ENCODE results near the gene RGL4.
"Not testable (repeated sequence)": the region's sequence is repeated elsewhere in the genome, so short reads cannot be mapped to it uniquely, and the experiment has no call there.

The RGL4 gene

GRCh38 chr22:23673050-23673620 lies 17.7 kb upstream of the RGL4 start:
- Histone ChIP-seq H2AK5ac (ENCODE audit: low read length) (no peak overlapping the region), H2BK5ac (ENCODE audit: low read depth, low read length, poor library complexity) (no peak overlapping the region), H3K27me3 (ENCODE audit: insufficient read depth, low read length) (no peaks in the 10 kb centered on the region), H3K23ac (ENCODE audit: low read length) (no peak overlapping the region), H2BK120ac (ENCODE audit: insufficient read depth, low read length, poor library complexity) (no peak overlapping the region), H3K14ac (ENCODE audit: low read length) (no peak overlapping the region), H4K91ac (ENCODE audit: low read depth, low read length) (no peak overlapping the region), H3K4ac (ENCODE audit: low read depth, low read length) (no peak overlapping the region), H3K9ac (ENCODE audit: low read length) (no peak overlapping the region), H2AFZ (ENCODE audit: insufficient read depth, low read length, poor library complexity) (no peak overlapping the region), H4K8ac (ENCODE audit: low read depth, low read length) (no peak overlapping the region), H3K36me3 (ENCODE audit: control insufficient read depth in 1 of 2, insufficient read depth in 2 of 2, low read length in 2 of 2) (peaks cover 0 to 5% of the 10 kb centered on the region in 2 experiments), H3K4me3 (ENCODE audit: low read depth, low read length) (no peak overlapping the region), H3K4me2 (ENCODE audit: low read length) (no peak overlapping the region), H3K4me1 (ENCODE audit: control insufficient read depth in 1 of 2, insufficient read depth in 2 of 2, low read length in 2 of 2) (no peaks in the 10 kb centered on the region), H3K79me2 (ENCODE audit: control insufficient read depth, insufficient read depth, low read length, poor library complexity) (no peaks in the 10 kb centered on the region), H2BK12ac (ENCODE audit: low read length) (no peak overlapping the region), H3K79me1 (ENCODE audit: low read length) (no peaks in the 10 kb centered on the region), H3K9me3 (ENCODE audit: insufficient read depth, low read depth, low read length) (peaks cover 2% of the 10 kb centered on the region), H3K27ac (ENCODE audit: low read depth, low read length) (no peak overlapping the region), H4K12ac (ENCODE audit: low read depth, low read length) (no peak overlapping the region), H3K18ac (ENCODE audit: low read length) (no peak overlapping the region)
- no CpG with 5 or more reads among the region's 7 CpGs for WGBS (ENCODE audit: extremely low coverage, insufficient coverage, insufficient read length)
- no peak for DNase-seq

DNA sequence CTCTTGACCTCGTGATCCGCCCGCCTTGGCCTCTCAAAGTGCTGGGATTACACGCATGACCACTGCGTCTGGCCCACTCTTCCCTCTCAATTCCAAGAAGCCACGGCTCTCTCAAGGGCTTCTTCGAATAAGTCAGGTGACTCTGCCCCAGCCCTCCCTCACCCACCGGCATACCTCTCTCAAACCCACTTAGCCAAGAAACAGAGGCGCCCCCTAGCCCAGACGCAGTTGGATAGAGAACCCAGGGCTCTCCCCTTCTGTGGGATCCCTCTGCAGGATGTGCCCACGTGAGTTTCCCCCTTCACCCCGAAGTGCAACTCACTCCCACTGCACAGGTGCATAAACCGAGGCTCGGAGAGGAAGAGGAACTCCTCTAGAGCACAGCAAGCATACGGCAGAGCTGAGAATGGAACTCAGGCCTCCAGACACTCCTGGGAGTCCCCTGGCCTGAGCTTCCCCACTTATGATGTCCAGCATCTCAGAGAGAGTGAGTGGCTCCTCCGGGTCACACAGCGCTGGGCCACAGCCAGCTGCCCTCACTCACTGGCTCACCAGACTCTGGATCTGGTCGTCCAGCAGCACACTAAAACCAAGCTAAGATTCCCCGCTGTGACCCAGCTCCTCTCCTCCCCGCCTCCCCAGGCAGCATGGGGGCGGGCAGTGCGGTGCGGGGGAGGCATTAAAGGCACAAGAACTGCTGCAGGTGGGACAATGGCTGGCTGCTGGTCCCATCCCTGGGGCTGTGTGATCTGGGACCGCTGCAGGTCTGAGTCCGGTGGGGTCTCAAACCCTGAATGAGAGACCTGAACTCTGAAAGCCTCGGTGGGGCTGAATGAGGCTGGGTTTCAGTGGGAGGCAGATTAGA lies 16.8 kb upstream of the RGL4 start:
- no peaks in the 10 kb centered on the region for H3K27me3 ChIP-seq (ENCODE audit: insufficient read depth, low read length)
- H3K4ac ChIP-seq (ENCODE audit: low read depth, low read length): no peak overlapping the region
- H3K23ac ChIP-seq (ENCODE audit: low read length): no peak overlapping the region
- H3K18ac ChIP-seq (ENCODE audit: low read length): no peak overlapping the region
- no peak overlapping the region for H4K8ac ChIP-seq (ENCODE audit: low read depth, low read length)
- no peak overlapping the region for H3K9ac ChIP-seq (ENCODE audit: low read length)
- peaks cover 0 to 5% of the 10 kb centered on the region in 2 experiments for H3K36me3 ChIP-seq (ENCODE audit: control insufficient read depth in 1 of 2, insufficient read depth in 2 of 2, low read length in 2 of 2)
- no peak for DNase-seq
- H2BK5ac ChIP-seq (ENCODE audit: low read depth, low read length, poor library complexity): no peak overlapping the region
- H2BK120ac ChIP-seq (ENCODE audit: insufficient read depth, low read length, poor library complexity): no peak overlapping the region
- H3K14ac ChIP-seq (ENCODE audit: low read length): no peak overlapping the region
- no peaks in the 10 kb centered on the region for H3K79me2 ChIP-seq (ENCODE audit: control insufficient read depth, insufficient read depth, low read length, poor library complexity)
- H3K4me2 ChIP-seq (ENCODE audit: low read length): no peak overlapping the region
- H4K91ac ChIP-seq (ENCODE audit: low read depth, low read length): no peak overlapping the region
- H2BK12ac ChIP-seq (ENCODE audit: low read length): no peak overlapping the region
- no peak overlapping the region for H2AFZ ChIP-seq (ENCODE audit: insufficient read depth, low read length, poor library complexity)
- H3K27ac ChIP-seq (ENCODE audit: low read depth, low read length): no peak overlapping the region
- H3K4me3 ChIP-seq (ENCODE audit: low read depth, low read length): peak overlapping the region; percentile 23
- no CpG with 5 or more reads among the region's 26 CpGs for WGBS (ENCODE audit: extremely low coverage, insufficient coverage, insufficient read length)
- no peak overlapping the region for H2AK5ac ChIP-seq (ENCODE audit: low read length)
- H3K4me1 ChIP-seq (ENCODE audit: control insufficient read depth in 1 of 2, insufficient read depth in 2 of 2, low read length in 2 of 2): no peaks in the 10 kb centered on the region
- peaks cover 2% of the 10 kb centered on the region for H3K9me3 ChIP-seq (ENCODE audit: insufficient read depth, low read depth, low read length)
- no peak overlapping the region for H4K12ac ChIP-seq (ENCODE audit: low read depth, low read length)
- no peaks in the 10 kb centered on the region for H3K79me1 ChIP-seq (ENCODE audit: low read length)

GRCh38 chr22:23674886-23675501 lies 15.8 kb upstream of the RGL4 start:
- H3K79me2 ChIP-seq (ENCODE audit: control insufficient read depth, insufficient read depth, low read length, poor library complexity); H3K4me2 ChIP-seq (ENCODE audit: low read length); H4K12ac ChIP-seq (ENCODE audit: low read depth, low read length); H3K14ac ChIP-seq (ENCODE audit: low read length); H3K36me3 ChIP-seq (ENCODE audit: control insufficient read depth in 1 of 2, insufficient read depth in 2 of 2, low read length in 2 of 2); H3K27ac ChIP-seq (ENCODE audit: low read depth, low read length); H2AFZ ChIP-seq (ENCODE audit: insufficient read depth, low read length, poor library complexity); H3K4me3 ChIP-seq (ENCODE audit: low read depth, low read length); H3K9ac ChIP-seq (ENCODE audit: low read length); H3K79me1 ChIP-seq (ENCODE audit: low read length); H4K91ac ChIP-seq (ENCODE audit: low read depth, low read length); H3K4ac ChIP-seq (ENCODE audit: low read depth, low read length); H3K9me3 ChIP-seq (ENCODE audit: insufficient read depth, low read depth, low read length); H3K23ac ChIP-seq (ENCODE audit: low read length); H2BK12ac ChIP-seq (ENCODE audit: low read length); H2AK5ac ChIP-seq (ENCODE audit: low read length); H2BK5ac ChIP-seq (ENCODE audit: low read depth, low read length, poor library complexity); H3K4me1 ChIP-seq (ENCODE audit: control insufficient read depth in 1 of 2, insufficient read depth in 2 of 2, low read length in 2 of 2); H4K8ac ChIP-seq (ENCODE audit: low read depth, low read length); H3K27me3 ChIP-seq (ENCODE audit: insufficient read depth, low read length); DNase-seq; H2BK120ac ChIP-seq (ENCODE audit: insufficient read depth, low read length, poor library complexity); H3K18ac ChIP-seq (ENCODE audit: low read length): not testable (repeated sequence)
- no CpG with 5 or more reads among the region's 6 CpGs for WGBS (ENCODE audit: extremely low coverage, insufficient coverage, insufficient read length)

GRCh38 chr22:23675502-23676415 lies 15.1 kb upstream of the RGL4 start:
- no peak overlapping the region for H3K4me3 ChIP-seq (ENCODE audit: low read depth, low read length)
- H4K12ac ChIP-seq (ENCODE audit: low read depth, low read length): no peak overlapping the region
- H3K27ac ChIP-seq (ENCODE audit: low read depth, low read length): no peak overlapping the region
- peaks cover 2% of the 10 kb centered on the region for H3K9me3 ChIP-seq (ENCODE audit: insufficient read depth, low read depth, low read length)
- H2AK5ac ChIP-seq (ENCODE audit: low read length): no peak overlapping the region
- H3K4me1 ChIP-seq (ENCODE audit: control insufficient read depth in 1 of 2, insufficient read depth in 2 of 2, low read length in 2 of 2): no peaks in the 10 kb centered on the region
- no peak overlapping the region for H4K8ac ChIP-seq (ENCODE audit: low read depth, low read length)
- no peak overlapping the region for H3K14ac ChIP-seq (ENCODE audit: low read length)
- H3K23ac ChIP-seq (ENCODE audit: low read length): no peak overlapping the region
- H3K79me2 ChIP-seq (ENCODE audit: control insufficient read depth, insufficient read depth, low read length, poor library complexity): no peaks in the 10 kb centered on the region
- no peak overlapping the region for H2BK12ac ChIP-seq (ENCODE audit: low read length)
- no CpG with 5 or more reads among the region's 17 CpGs for WGBS (ENCODE audit: extremely low coverage, insufficient coverage, insufficient read length)
- no peak overlapping the region for H3K18ac ChIP-seq (ENCODE audit: low read length)
- no peaks in the 10 kb centered on the region for H3K79me1 ChIP-seq (ENCODE audit: low read length)
- no peak overlapping the region for H3K4me2 ChIP-seq (ENCODE audit: low read length)
- peak; percentile 52 to 81 for DNase-seq
- no peak overlapping the region for H2BK5ac ChIP-seq (ENCODE audit: low read depth, low read length, poor library complexity)
- no peak overlapping the region for H2AFZ ChIP-seq (ENCODE audit: insufficient read depth, low read length, poor library complexity)
- H4K91ac ChIP-seq (ENCODE audit: low read depth, low read length): no peak overlapping the region
- H2BK120ac ChIP-seq (ENCODE audit: insufficient read depth, low read length, poor library complexity): no peak overlapping the region
- no peak overlapping the region for H3K4ac ChIP-seq (ENCODE audit: low read depth, low read length)
- H3K9ac ChIP-seq (ENCODE audit: low read length): no peak overlapping the region
- H3K27me3 ChIP-seq (ENCODE audit: insufficient read depth, low read length): no peaks in the 10 kb centered on the region
- peaks cover 4 to 5% of the 10 kb centered on the region in 2 experiments for H3K36me3 ChIP-seq (ENCODE audit: control insufficient read depth in 1 of 2, insufficient read depth in 2 of 2, low read length in 2 of 2)

Measured in trophoblast cell (in vitro differentiated cells and primary cell).